Measurements from ENCODE around the gene ZNF32. TPM values are rescaled to one million over a fixed set of nuclear protein-coding genes. Genes with fewer than 3 reads are reported as not detected.
A peak's percentile ranks its signal among the peaks of the same experiment; 100 is the strongest.

The ZNF32 gene
- total and polyA plus RNA-seq, 2 donors (not counting 1 experiment from before 2014, with no cell fraction given), result 30.6 to 60.1 TPM

- DNase-seq (ENCODE audit: low read depth in 2 of 2), result peak in 1 of 2 donors; percentile 33
- Histone ChIP-seq H3K27me3 (ENCODE audit: control insufficient read depth, insufficient read depth, low read length) (no peaks in the 10 kb centered on the region), H2AFZ (ENCODE audit: low read length) (no peak overlapping the region), H3K9ac (ENCODE audit: insufficient read depth, low read length) (no peak overlapping the region), H3K4me1 (ENCODE audit: control insufficient read depth, extremely low read depth, insufficient read depth, low read length) (no peaks in the 10 kb centered on the region), H3K9me3 (ENCODE audit: control insufficient read depth, insufficient read depth, low read depth, low read length) (no peaks in the 10 kb centered on the region), H3K36me3 (ENCODE audit: control insufficient read depth, insufficient read depth, low read length) (no peaks in the 10 kb centered on the region), H3K4me3 (replicated peaks in 1 of 4; ENCODE audit: control extremely low read depth in 1 of 4, insufficient read depth in 1 of 4, low read depth in 3 of 4, low read length in 4 of 4) (no peak overlapping the region), H3K79me2 (ENCODE audit: control insufficient read depth, insufficient read depth, low read length) (no peaks in the 10 kb centered on the region), H3K27ac (ENCODE audit: insufficient read depth, low read length) (no peak overlapping the region), H3K4me2 (ENCODE audit: extremely low read depth, insufficient read depth, low read length) (no peak overlapping the region), H4K20me1 (ENCODE audit: control insufficient read depth, extremely low read depth, insufficient read depth, low read length) (no peaks in the 10 kb centered on the region)
- TF ChIP-seq CTCF (conservative IDR thresholded peaks at IDR 0.05 in 1 of 2, IDR thresholded peaks at IDR 0.05 in 1 of 2; ENCODE audit: low read depth in 1 of 2, low read length in 2 of 2) (no peak), EZH2 (IDR thresholded peaks at IDR 0.05; ENCODE audit: low read length, missing control alignments) (no peak)
Measured at GRCh38 chr10:43673471-43673870, 24.8 kb upstream of the ZNF32 start.

GRCh38 chr10:43671659-43672531, 23.2 kb upstream of the ZNF32 start:
- no peak overlapping the region for H2AFZ ChIP-seq (ENCODE audit: low read length)
- no peak overlapping the region for H3K9ac ChIP-seq (ENCODE audit: insufficient read depth, low read length)
- H3K27me3 ChIP-seq (ENCODE audit: control insufficient read depth, insufficient read depth, low read length), result peaks cover 5% of the 10 kb centered on the region
- no peaks in the 10 kb centered on the region for H3K9me3 ChIP-seq (ENCODE audit: control insufficient read depth, insufficient read depth, low read depth, low read length)
- no peaks in the 10 kb centered on the region for H3K4me1 ChIP-seq (ENCODE audit: control insufficient read depth, extremely low read depth, insufficient read depth, low read length)
- no peak overlapping the region for H3K4me2 ChIP-seq (ENCODE audit: extremely low read depth, insufficient read depth, low read length)
- no peak overlapping the region for H3K27ac ChIP-seq (ENCODE audit: insufficient read depth, low read length)
- H3K4me3 ChIP-seq (replicated peaks in 1 of 4; ENCODE audit: control extremely low read depth in 1 of 4, insufficient read depth in 1 of 4, low read depth in 3 of 4, low read length in 4 of 4), result no peak overlapping the region
- TF ChIP-seq EZH2 (IDR thresholded peaks at IDR 0.05; ENCODE audit: low read length, missing control alignments), result no peak
- TF ChIP-seq CTCF (conservative IDR thresholded peaks at IDR 0.05 in 1 of 2, IDR thresholded peaks at IDR 0.05 in 1 of 2; ENCODE audit: low read depth in 1 of 2, low read length in 2 of 2), result peak; percentile 65 to 66
- no peaks in the 10 kb centered on the region for H3K79me2 ChIP-seq (ENCODE audit: control insufficient read depth, insufficient read depth, low read length)
- no peaks in the 10 kb centered on the region for H3K36me3 ChIP-seq (ENCODE audit: control insufficient read depth, insufficient read depth, low read length)
- peak; percentile 63 to 73 for DNase-seq (ENCODE audit: low read depth in 2 of 2)
- no peaks in the 10 kb centered on the region for H4K20me1 ChIP-seq (ENCODE audit: control insufficient read depth, extremely low read depth, insufficient read depth, low read length)

GRCh38 chr10:43669386-43669785, 20.7 kb upstream of the ZNF32 start:
- no peak for DNase-seq (ENCODE audit: low read depth in 2 of 2)
- Histone ChIP-seq H3K4me1 (ENCODE audit: control insufficient read depth, extremely low read depth, insufficient read depth, low read length) (no peaks in the 10 kb centered on the region), H4K20me1 (ENCODE audit: control insufficient read depth, extremely low read depth, insufficient read depth, low read length) (no peaks in the 10 kb centered on the region), H3K4me2 (ENCODE audit: extremely low read depth, insufficient read depth, low read length) (no peak overlapping the region), H3K9ac (ENCODE audit: insufficient read depth, low read length) (no peak overlapping the region), H3K36me3 (ENCODE audit: control insufficient read depth, insufficient read depth, low read length) (no peaks in the 10 kb centered on the region), H3K79me2 (ENCODE audit: control insufficient read depth, insufficient read depth, low read length) (no peaks in the 10 kb centered on the region), H2AFZ (ENCODE audit: low read length) (no peak overlapping the region), H3K9me3 (ENCODE audit: control insufficient read depth, insufficient read depth, low read depth, low read length) (no peaks in the 10 kb centered on the region), H3K27me3 (ENCODE audit: control insufficient read depth, insufficient read depth, low read length) (peaks cover 5% of the 10 kb centered on the region), H3K27ac (ENCODE audit: insufficient read depth, low read length) (no peak overlapping the region), H3K4me3 (replicated peaks in 1 of 4; ENCODE audit: control extremely low read depth in 1 of 4, insufficient read depth in 1 of 4, low read depth in 3 of 4, low read length in 4 of 4) (no peak overlapping the region)
- TF ChIP-seq CTCF (conservative IDR thresholded peaks at IDR 0.05 in 1 of 2, IDR thresholded peaks at IDR 0.05 in 1 of 2; ENCODE audit: low read depth in 1 of 2, low read length in 2 of 2) (no peak), EZH2 (IDR thresholded peaks at IDR 0.05; ENCODE audit: low read length, missing control alignments) (no peak)
